Endothelial cell of umbilical vein (primary cell): ENCODE data around the gene MME. TPM values are rescaled to one million over a fixed set of nuclear protein-coding genes. Genes with fewer than 3 reads are reported as not detected.

ENCODE experiments used
- BruUV-seq: library from RNA; stranded (reverse); fragments of 400-500 nt; replicated peaks from 2 replicates; lab custom pipeline; 2021; lab: Mats Ljungman, UMichigan
- CTCF ChIA-PET: fragments of 300-600, 350-600 bp; sonication (Branson Sonifier 250); formaldehyde crosslinking; loops from one replicate; lab custom pipeline; 2021; ENCODE audit warnings: antibody characterized with exemption, inconsistent platforms; lab: Charles Lee
- POLR2A ChIA-PET: fragments of 300-600, 350-600 bp; sonication (Branson Sonifier 250); formaldehyde crosslinking; loops from one replicate; lab custom pipeline; 2021; ENCODE audit warnings: antibody characterized with exemption, inconsistent platforms; lab: Charles Lee
- DNase-seq: peaks from one replicate; pipeline ENCODE4 v3.0.0-alpha.2; 2011; ENCODE audit warnings: low read depth, low spot score
- FAIRE-seq: peaks from 2 replicates; lab custom pipeline; 2011; peaks lifted over from hg19 to GRCh38; lab: Jason Lieb, UNC
- H2AFZ ChIP-seq: 2 replicates; pipeline ENCODE4 v1.6.0; 2012; ENCODE audit warnings: low read depth, low read length, control low read depth, inconsistent platforms
- H3K27ac ChIP-seq: 2 replicates; pipeline ENCODE4 v1.5.1; 2011; ENCODE audit warnings: low read depth, mild to moderate bottlenecking, control low read depth, low read length, moderate library complexity; ENCODE audit not compliant: insufficient read depth
- H3K27me3 ChIP-seq, 2 experiments: 2 replicates each; pipeline versions ENCODE4 v1.6.0 to v1.6.1; 2011; ENCODE audit warnings: low read length in 2 of 2, mixed read lengths in 1 of 2; ENCODE audit not compliant: control insufficient read depth in 2 of 2, insufficient read depth in 2 of 2
- H3K36me3 ChIP-seq, 2 experiments: 2 replicates in 1 of 2; 3 replicates in 1 of 2; pipeline ENCODE4 v1.5.1; 2011; ENCODE audit warnings: low read length in 2 of 2, mild to moderate bottlenecking in 1 of 2, moderate library complexity in 1 of 2; ENCODE audit not compliant: control insufficient read depth in 2 of 2, insufficient read depth in 2 of 2; ENCODE audit errors: extremely low read depth in 1 of 2
- H3K4me1 ChIP-seq: 3 replicates; pipeline ENCODE4 v1.5.1; 2011; ENCODE audit warnings: mild to moderate bottlenecking, low read length; ENCODE audit not compliant: control insufficient read depth, insufficient read depth; ENCODE audit errors: extremely low read depth
- H3K4me2 ChIP-seq: 2 replicates; pipeline ENCODE4 v1.6.1; 2011; ENCODE audit warnings: low read length, control low read depth, mixed read lengths; ENCODE audit not compliant: insufficient read depth
- H3K4me3 ChIP-seq, 3 experiments: fragments of 200-600 bp in 1 of 3; sonication (generic), shearing (Covaris generic) in 1 of 3; replicated peaks in 1 of 3; 2 replicates each; pipeline ENCODE4 v1.5.1; 2011 to 2016; ENCODE audit warnings: control low read depth in 3 of 3, low read length in 3 of 3, mild to moderate bottlenecking in 2 of 3, inconsistent platforms in 1 of 3, low read depth in 1 of 3, moderate library complexity in 1 of 3; ENCODE audit not compliant: insufficient read depth in 1 of 3
- H3K79me2 ChIP-seq: 2 replicates; pipeline ENCODE4 v1.6.0; 2012; ENCODE audit warnings: low read length, inconsistent platforms; ENCODE audit not compliant: control insufficient read depth, insufficient read depth
- H3K9ac ChIP-seq: replicated peaks from 2 replicates; pipeline ENCODE3; 2011; ENCODE audit warnings: low read length, control low read depth; ENCODE audit not compliant: insufficient read depth; ENCODE audit errors: extremely low read depth
- H3K9me1 ChIP-seq: replicated peaks from 3 replicates; pipeline ENCODE4 v1.6.0; 2011; ENCODE audit warnings: mild to moderate bottlenecking, low read length; ENCODE audit not compliant: control insufficient read depth, insufficient read depth; ENCODE audit errors: extremely low read depth
- H3K9me3 ChIP-seq: replicated peaks from 2 replicates; pipeline ENCODE4 v1.5.1; 2012; ENCODE audit warnings: low read length, inconsistent platforms; ENCODE audit not compliant: control insufficient read depth, insufficient read depth
- H4K20me1 ChIP-seq: replicated peaks from 2 replicates; pipeline ENCODE3; 2011; ENCODE audit warnings: mild to moderate bottlenecking, low read length; ENCODE audit not compliant: control insufficient read depth, insufficient read depth; ENCODE audit errors: extremely low read depth
- CTCF ChIP-seq, 2 donors: IDR thresholded peaks; 1 replicate in 1 of 2; 2 replicates in 1 of 2; pipeline ENCODE4 v1.5.1; 2011; ENCODE audit warnings: low read length in 2 of 2, mild to moderate bottlenecking in 2 of 2, moderate library complexity in 2 of 2, control low read depth in 1 of 2, inconsistent platforms in 1 of 2, low read depth in 1 of 2; ENCODE audit not compliant: insufficient read depth in 1 of 2; ENCODE audit errors: extremely low read depth in 1 of 2
- EZH2 ChIP-seq: IDR thresholded peaks from 2 replicates; pipeline ENCODE4 v1.6.1; 2012; ENCODE audit warnings: borderline replicate concordance, low read depth, mild to moderate bottlenecking, moderate library complexity, low read length, inconsistent platforms; ENCODE audit not compliant: severe bottlenecking
- FOS ChIP-seq: IDR thresholded peaks from 2 replicates; pipeline ENCODE4 v1.6.1; 2011; ENCODE audit warnings: mild to moderate bottlenecking, low read length, moderate library complexity, borderline replicate concordance; ENCODE audit not compliant: insufficient read depth
- GATA2 ChIP-seq: IDR thresholded peaks from 2 replicates; pipeline ENCODE4 v1.7.0; 2011; ENCODE audit warnings: low read depth, mild to moderate bottlenecking, moderate library complexity, mixed read lengths, low read length; ENCODE audit not compliant: insufficient read length, insufficient read depth
- JUN ChIP-seq: IDR thresholded peaks from 2 replicates; pipeline ENCODE4 v1.6.1; 2011; ENCODE audit warnings: borderline replicate concordance, low read depth; ENCODE audit not compliant: insufficient read length, insufficient read depth
- MAX ChIP-seq: IDR thresholded peaks from 2 replicates; pipeline ENCODE4 v1.6.1; 2011; ENCODE audit not compliant: insufficient read depth, insufficient read length
- MYC ChIP-seq: IDR thresholded peaks from one replicate; pipeline ENCODE4 v1.6.1; 2011; ENCODE audit warnings: mild to moderate bottlenecking, low read depth, low read length
- POLR2A ChIP-seq: IDR thresholded peaks from 2 replicates; pipeline ENCODE4 v1.6.1; 2012; ENCODE audit warnings: low read depth, mild to moderate bottlenecking, control low read depth, low read length
- POLR2AphosphoS5 ChIP-seq: IDR thresholded peaks from 2 replicates; pipeline ENCODE4 v1.6.1; 2012; ENCODE audit warnings: low read depth, mild to moderate bottlenecking, control low read depth, low read length, moderate library complexity; ENCODE audit not compliant: insufficient read depth
- dilution Hi-C: fragments of 300-500 bp; cut with MboI; formaldehyde crosslinking; loops from one replicate; pipeline ENCODE4 v1.15.0; 2019; ENCODE audit warnings: low sequenced_read_pairs; ENCODE audit not compliant: extremely low pct_ligation_motif_present
- intact Hi-C: fragments of 100-400 bp; cut with micrococcal nuclease; formaldehyde crosslinking; loops from one replicate; pipeline ENCODE4 v1.10.0; 2022
- polyA plus RNA-seq, 4 experiments: library from polyadenylated mRNA; depleted of rRNA in 3 of 4; stranded (reverse) in 3 of 4; unstranded in 1 of 4; fragments of >200 nt; gene quantifications; 2 replicates each; pipeline versions ENCODE4 v1.2.1 to v1.2.3, GENCODE V29; 2011 to 2012; ENCODE audit warnings: missing spikeins in 1 of 4
- total RNA-seq: library from RNA; stranded (reverse); gene quantifications from 2 replicates; pipeline ENCODE4 v1.2.3, GENCODE V29; 2021

Gene MME
- total and polyA plus RNA-seq, 2 donors (not counting 3 experiments of a cell fraction or from before 2014, with no cell fraction given): 6.0 to 10.5 TPM

- Histone ChIP-seq H3K27ac (no peak overlapping the region), H3K9me3 (no peaks in the 10 kb centered on the region), H3K27me3 (no peaks in the 10 kb centered on the region), H3K4me2 (no peak overlapping the region), H3K79me2 (no peaks in the 10 kb centered on the region), H4K20me1 (no peaks in the 10 kb centered on the region), H3K36me3 (no peaks in the 10 kb centered on the region), H3K4me1 (no peaks in the 10 kb centered on the region), H3K9me1 (no peaks in the 10 kb centered on the region), H3K9ac (no peak overlapping the region), H2AFZ (no peak overlapping the region), H3K4me3 (no peak overlapping the region)
- no peak for DNase-seq
- dilution Hi-C loops: no loop called here
- intact Hi-C loops: no loop called here
- ChIA-PET CTCF (no interaction called here), POLR2A (no interaction called here)
- no TSS peak for BruUV-seq
- FAIRE-seq: no peak
- TF ChIP-seq EZH2 (no peak), POLR2AphosphoS5 (no peak), CTCF (IDR thresholded peaks at IDR 0.05; ENCODE audit: extremely low read depth in 1 of 2, insufficient read depth in 1 of 2, low read depth in 1 of 2, low read length in 2 of 2) (no peak), JUN (no peak), FOS (no peak), MYC (no peak), MAX (no peak), POLR2A (no peak), GATA2 (no peak)
These were observed 67.5 kb downstream of the MME start for GRCh38 chr3:155147588-155147987.
